ENCODE data around the gene NRROS.

DNA sequence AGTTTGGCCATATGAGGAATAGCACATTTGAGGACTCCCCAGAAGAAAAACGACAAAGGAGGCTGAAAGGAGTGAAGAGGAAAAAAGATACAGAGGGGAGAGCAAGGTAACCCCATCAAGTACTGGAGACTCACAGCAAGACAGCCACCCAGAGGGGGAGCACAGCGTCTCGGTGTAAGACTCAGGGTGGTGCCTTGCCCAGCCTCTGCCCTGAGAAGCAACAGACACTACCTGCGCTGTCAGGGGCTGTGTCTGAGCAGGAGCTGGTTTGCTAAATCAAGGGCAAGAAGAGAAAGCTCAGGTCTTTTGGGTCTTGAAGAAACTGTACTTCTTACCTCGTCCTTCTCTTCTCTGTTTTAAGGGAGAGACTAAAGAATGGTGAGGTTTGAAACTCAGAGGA is 43.1 kb upstream of the NRROS start:
- TF ChIP-seq, protein P1, sequence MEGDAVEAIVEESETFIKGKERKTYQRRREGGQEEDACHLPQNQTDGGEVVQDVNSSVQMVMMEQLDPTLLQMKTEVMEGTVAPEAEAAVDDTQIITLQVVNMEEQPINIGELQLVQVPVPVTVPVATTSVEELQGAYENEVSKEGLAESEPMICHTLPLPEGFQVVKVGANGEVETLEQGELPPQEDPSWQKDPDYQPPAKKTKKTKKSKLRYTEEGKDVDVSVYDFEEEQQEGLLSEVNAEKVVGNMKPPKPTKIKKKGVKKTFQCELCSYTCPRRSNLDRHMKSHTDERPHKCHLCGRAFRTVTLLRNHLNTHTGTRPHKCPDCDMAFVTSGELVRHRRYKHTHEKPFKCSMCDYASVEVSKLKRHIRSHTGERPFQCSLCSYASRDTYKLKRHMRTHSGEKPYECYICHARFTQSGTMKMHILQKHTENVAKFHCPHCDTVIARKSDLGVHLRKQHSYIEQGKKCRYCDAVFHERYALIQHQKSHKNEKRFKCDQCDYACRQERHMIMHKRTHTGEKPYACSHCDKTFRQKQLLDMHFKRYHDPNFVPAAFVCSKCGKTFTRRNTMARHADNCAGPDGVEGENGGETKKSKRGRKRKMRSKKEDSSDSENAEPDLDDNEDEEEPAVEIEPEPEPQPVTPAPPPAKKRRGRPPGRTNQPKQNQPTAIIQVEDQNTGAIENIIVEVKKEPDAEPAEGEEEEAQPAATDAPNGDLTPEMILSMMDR (conservative IDR thresholded peaks at IDR 0.05; ENCODE audit: low read depth, low read length), result no peak
- TF ChIP-seq EZH2 (IDR thresholded peaks at IDR 0.05; ENCODE audit: borderline replicate concordance, low read depth, low read length, poor library complexity, severe bottlenecking), result no peak

All from A673 (cell line).